Neural crest cell (in vitro differentiated cells): Measurements from ENCODE around the gene SORBS2. TPM values are rescaled to one million over a fixed set of nuclear protein-coding genes. Genes with fewer than 3 reads are reported as not detected.

ENCODE experiments used
- DNase-seq: peaks from one replicate; pipeline ENCODE4 v3.0.0; 2021; ENCODE audit warnings: low read depth, mixed read lengths, low spot score
- H3K27ac Mint-ChIP-seq: one replicate; pipeline ENCODE4 v1.8.0; 2021; ENCODE audit warnings: mild to moderate bottlenecking, mixed read lengths; ENCODE audit not compliant: unreplicated experiment
- H3K27me3 Mint-ChIP-seq: 2 replicates; pipeline ENCODE4 v1.8.0; 2021; ENCODE audit warnings: low read depth, mild to moderate bottlenecking, mixed read lengths
- H3K36me3 Mint-ChIP-seq: 2 replicates; pipeline ENCODE4 v1.8.0; 2021; ENCODE audit warnings: low read depth, mild to moderate bottlenecking, mixed read lengths
- H3K4me1 Mint-ChIP-seq: 2 replicates; pipeline ENCODE4 v1.8.0; 2021; ENCODE audit warnings: mixed read lengths
- H3K4me3 Mint-ChIP-seq: one replicate; pipeline ENCODE4 v1.8.0; 2021; ENCODE audit warnings: mild to moderate bottlenecking, mixed read lengths
- H3K9me3 Mint-ChIP-seq: 2 replicates; pipeline ENCODE4 v1.8.0; 2021; ENCODE audit warnings: mixed read lengths
- total RNA-seq: library from RNA; stranded (reverse); gene quantifications from 2 replicates; pipeline ENCODE4 v1.2.1, GENCODE V29; 2021
- TF ChIP-seq, protein P1 (sequence below): fragments of 200-600 bp; sonication (generic); conservative IDR thresholded peaks from 2 replicates; pipeline ENCODE4 v1.5.0; 2021; ENCODE audit warnings: antibody characterized with exemption, mild to moderate bottlenecking

Gene SORBS2
- total RNA-seq, 1 donor from 2014 or later: 42.3 TPM

DNA sequence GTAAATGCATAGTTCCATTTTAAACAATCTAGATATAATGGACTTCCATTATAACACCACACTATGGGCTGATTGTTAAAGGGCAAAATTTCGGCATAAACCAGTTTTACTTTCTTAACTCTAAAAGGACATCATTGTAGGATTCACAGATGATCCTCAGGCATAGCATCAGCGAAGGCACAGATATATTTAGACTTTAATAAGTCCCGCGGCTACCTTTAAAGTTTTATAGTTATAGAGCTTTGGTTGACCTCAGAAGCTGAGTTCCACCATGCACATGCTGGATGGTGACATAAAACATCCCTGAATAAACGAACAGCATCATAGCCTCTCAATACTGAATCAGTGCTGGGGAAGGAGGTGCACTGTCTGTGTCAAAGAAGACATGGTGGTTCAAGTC is 151.7 kb downstream of the SORBS2 start:
- H3K4me1 Mint-ChIP-seq: peaks cover 22% of the 10 kb centered on the region
- TF ChIP-seq, protein P1, sequence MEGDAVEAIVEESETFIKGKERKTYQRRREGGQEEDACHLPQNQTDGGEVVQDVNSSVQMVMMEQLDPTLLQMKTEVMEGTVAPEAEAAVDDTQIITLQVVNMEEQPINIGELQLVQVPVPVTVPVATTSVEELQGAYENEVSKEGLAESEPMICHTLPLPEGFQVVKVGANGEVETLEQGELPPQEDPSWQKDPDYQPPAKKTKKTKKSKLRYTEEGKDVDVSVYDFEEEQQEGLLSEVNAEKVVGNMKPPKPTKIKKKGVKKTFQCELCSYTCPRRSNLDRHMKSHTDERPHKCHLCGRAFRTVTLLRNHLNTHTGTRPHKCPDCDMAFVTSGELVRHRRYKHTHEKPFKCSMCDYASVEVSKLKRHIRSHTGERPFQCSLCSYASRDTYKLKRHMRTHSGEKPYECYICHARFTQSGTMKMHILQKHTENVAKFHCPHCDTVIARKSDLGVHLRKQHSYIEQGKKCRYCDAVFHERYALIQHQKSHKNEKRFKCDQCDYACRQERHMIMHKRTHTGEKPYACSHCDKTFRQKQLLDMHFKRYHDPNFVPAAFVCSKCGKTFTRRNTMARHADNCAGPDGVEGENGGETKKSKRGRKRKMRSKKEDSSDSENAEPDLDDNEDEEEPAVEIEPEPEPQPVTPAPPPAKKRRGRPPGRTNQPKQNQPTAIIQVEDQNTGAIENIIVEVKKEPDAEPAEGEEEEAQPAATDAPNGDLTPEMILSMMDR: no peak
- no peak for DNase-seq
- no peak overlapping the region for H3K27ac Mint-ChIP-seq
- no peak overlapping the region for H3K4me3 Mint-ChIP-seq
- no peaks in the 10 kb centered on the region for H3K27me3 Mint-ChIP-seq
- H3K9me3 Mint-ChIP-seq: no peaks in the 10 kb centered on the region
- peaks cover 6% of the 10 kb centered on the region for H3K36me3 Mint-ChIP-seq

DNA sequence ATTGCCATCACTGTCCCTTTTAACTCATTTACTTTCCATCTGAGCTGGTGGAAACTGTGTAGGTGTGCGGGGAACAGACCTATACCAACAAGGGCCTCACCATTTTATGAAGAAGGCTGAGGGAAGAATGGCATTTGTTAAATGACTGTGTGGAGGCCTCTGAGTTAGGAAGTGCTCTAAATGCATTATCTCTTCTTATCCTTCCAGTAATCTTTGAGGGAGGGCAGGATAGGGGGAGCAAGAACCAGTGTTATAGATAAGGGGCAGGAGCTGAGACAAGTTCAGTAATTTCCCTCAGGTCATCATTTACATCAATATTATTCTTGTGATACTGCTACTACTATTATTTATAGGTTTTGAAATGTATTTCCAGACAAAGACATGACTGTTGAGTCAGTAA is 154.3 kb downstream of the SORBS2 start:
- peaks cover 6% of the 10 kb centered on the region for H3K36me3 Mint-ChIP-seq
- no peak for DNase-seq
- no peak overlapping the region for H3K27ac Mint-ChIP-seq
- peaks cover 27% of the 10 kb centered on the region for H3K4me1 Mint-ChIP-seq
- no peaks in the 10 kb centered on the region for H3K27me3 Mint-ChIP-seq
- H3K4me3 Mint-ChIP-seq: no peak overlapping the region
- TF ChIP-seq, protein P1: no peak
- no peaks in the 10 kb centered on the region for H3K9me3 Mint-ChIP-seq

DNA sequence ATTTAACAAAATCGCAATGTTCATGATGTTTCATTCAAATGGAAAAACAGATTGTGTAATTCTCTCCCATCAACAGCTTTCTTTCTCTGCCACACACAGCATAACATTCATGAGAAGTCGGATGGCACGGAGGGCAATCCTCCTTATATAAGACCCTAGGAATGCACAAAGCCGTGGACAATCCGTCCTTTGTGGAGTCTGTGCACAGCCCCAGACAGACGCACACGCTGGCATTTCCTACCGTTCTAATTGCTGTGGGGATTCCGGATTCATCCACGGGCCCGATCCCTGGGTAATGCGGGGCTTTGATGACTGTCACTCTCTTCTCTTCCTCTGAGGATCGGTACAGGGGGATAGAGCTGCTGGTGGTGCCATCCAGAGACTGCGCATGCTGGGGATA is 154.8 kb downstream of the SORBS2 start:
- Mint-ChIP-seq H3K27ac (peak overlapping the region; percentile 32), H3K4me1 (peaks cover 32% of the 10 kb centered on the region), H3K4me3 (peak overlapping the region; percentile 5), H3K9me3 (no peaks in the 10 kb centered on the region), H3K27me3 (no peaks in the 10 kb centered on the region), H3K36me3 (peaks cover 4% of the 10 kb centered on the region)
- DNase-seq: no peak
- TF ChIP-seq, protein P1: no peak

DNA sequence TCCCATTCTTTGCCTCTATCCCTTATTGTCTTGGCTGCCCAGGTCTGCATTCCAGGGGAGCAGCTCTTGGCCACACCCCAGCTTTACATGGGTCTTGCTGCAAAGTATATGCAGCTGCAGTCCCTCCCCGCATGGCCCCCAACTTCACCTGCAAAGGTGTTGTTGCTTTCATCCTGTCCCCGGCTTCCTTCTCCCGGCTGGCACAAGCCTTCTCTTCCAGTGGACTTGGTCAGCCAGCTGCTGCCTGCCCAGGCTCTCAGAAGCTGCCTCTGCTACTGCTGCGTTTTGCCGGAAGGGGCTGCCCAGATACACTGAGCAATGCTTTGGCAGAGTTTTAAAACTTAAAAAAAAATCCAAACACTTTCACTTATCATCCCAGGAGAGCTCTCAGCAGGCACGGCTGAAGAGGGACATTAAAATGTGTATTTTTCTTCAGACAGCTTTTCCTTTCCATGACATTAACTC is 155.5 kb downstream of the SORBS2 start:
- no peaks in the 10 kb centered on the region for H3K27me3 Mint-ChIP-seq
- H3K4me1 Mint-ChIP-seq: peaks cover 39% of the 10 kb centered on the region
- H3K36me3 Mint-ChIP-seq: no peaks in the 10 kb centered on the region
- no peaks in the 10 kb centered on the region for H3K9me3 Mint-ChIP-seq
- TF ChIP-seq, protein P1: peak; percentile 38
- no peak overlapping the region for H3K27ac Mint-ChIP-seq
- no peak for DNase-seq
- H3K4me3 Mint-ChIP-seq: no peak overlapping the region

DNA sequence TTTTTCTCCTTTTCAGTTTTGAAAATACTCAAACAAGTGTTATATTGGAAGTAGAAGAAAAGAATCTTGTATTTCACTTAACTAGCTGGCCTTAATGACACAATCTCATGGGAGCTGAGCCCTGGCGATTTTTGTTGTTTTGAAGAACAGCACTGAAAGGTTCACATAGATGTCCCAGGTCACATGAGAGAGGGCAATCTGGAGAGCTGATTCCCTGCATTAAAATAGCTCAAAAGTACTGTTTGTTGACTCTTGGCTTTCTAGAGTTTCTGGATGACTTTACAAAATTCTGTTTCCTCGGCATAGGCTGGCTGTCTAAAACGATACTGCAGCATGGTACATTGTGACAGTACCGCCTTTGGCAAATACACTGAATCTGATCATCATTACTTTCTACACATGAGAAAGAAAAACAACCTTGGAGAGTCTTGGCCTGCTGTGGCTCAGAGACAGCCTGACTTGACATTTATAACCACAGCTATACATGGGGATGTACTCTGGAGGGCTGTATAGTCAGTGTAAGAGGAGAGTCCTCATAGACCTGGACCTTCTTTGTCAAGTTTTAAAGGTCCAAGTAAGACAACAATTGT is 156.9 kb downstream of the SORBS2 start:
- Mint-ChIP-seq H3K27ac (no peak overlapping the region), H3K36me3 (no peaks in the 10 kb centered on the region), H3K4me1 (peaks cover 50% of the 10 kb centered on the region), H3K9me3 (no peaks in the 10 kb centered on the region), H3K27me3 (no peaks in the 10 kb centered on the region), H3K4me3 (no peak overlapping the region)
- DNase-seq: no peak
- TF ChIP-seq, protein P1: no peak
